KOPT-K1 (cell line): Measurements from ENCODE around the gene RANGAP1.

Experiments used
- H3K27ac ChIP-seq: fragments of 200-600 bp; sonication (generic); 2 replicates; pipeline ENCODE4 v1.5.1; 2016; ENCODE audit warnings: antibody characterized with exemption, mild to moderate bottlenecking, low read depth, low read length; ENCODE audit not compliant: poor library complexity, severe bottlenecking
- H3K36me3 ChIP-seq: fragments of 200-600 bp; sonication (generic); 2 replicates; pipeline ENCODE4 v1.5.1; 2017; ENCODE audit warnings: antibody characterized with exemption, mild to moderate bottlenecking, low read length, moderate library complexity; ENCODE audit not compliant: insufficient read depth
- H3K9me3 ChIP-seq: fragments of 200-600 bp; sonication (generic); 2 replicates; pipeline ENCODE4 v1.5.1; 2017; ENCODE audit warnings: antibody characterized with exemption, low read length, mild to moderate bottlenecking; ENCODE audit not compliant: insufficient read depth, poor library complexity, severe bottlenecking

RANGAP1 gene

GRCh38 chr22:41256254-41257253, 29.4 kb downstream of the RANGAP1 start:
- Histone ChIP-seq H3K9me3 (no peaks in the 10 kb centered on the region), H3K27ac (no peak overlapping the region), H3K36me3 (peaks cover 99% of the 10 kb centered on the region)

DNA sequence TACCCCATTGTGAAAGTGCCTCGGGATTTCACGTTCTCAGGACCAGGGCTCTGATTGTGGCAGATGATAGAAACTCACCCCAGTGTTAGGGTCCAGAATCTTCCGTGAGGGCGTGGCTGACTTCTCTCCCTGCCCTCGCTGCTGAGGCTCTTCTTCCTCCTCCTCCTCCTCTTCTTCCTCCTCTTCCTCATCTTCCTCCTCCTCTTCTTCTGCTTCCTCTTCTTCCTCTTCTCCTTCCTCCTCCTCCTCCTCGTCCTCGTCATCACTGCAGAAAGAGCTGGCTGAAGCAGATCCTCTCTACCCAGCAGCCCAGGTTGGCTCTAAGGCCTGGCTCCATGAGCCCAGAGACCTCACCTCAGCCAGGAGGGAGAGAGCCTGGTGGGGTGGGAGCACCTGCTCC, 31.8 kb downstream of the RANGAP1 start:
- Histone ChIP-seq H3K9me3 (no peaks in the 10 kb centered on the region), H3K36me3 (peaks cover 99% of the 10 kb centered on the region), H3K27ac (no peak overlapping the region)

DNA sequence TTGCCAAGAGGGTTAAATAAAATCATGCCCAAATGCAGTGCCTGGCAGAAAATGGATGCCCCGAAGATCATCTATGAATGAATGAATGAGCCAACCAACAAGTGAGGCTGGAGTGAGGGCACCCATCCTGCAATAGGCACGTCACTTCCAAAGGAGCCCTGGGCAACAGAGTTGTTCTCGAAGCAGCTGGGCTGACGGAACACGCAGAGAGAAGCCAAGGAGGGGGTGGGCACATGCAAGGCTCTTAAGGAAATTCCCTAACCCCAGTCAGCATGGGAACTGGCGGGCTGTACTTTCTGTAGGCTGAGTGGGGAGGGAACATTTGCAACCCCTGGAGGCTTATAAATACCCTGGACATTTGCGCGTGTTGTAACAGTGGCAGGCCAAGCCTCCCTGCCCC, 33.6 kb downstream of the RANGAP1 start:
- Histone ChIP-seq H3K9me3 (no peaks in the 10 kb centered on the region), H3K27ac (no peak overlapping the region), H3K36me3 (peaks cover 99% of the 10 kb centered on the region)

GRCh38 chr22:41250127-41250526, 35.9 kb downstream of the RANGAP1 start:
- peaks cover 99% of the 10 kb centered on the region for H3K36me3 ChIP-seq
- H3K9me3 ChIP-seq, result no peaks in the 10 kb centered on the region
- no peak overlapping the region for H3K27ac ChIP-seq

- Histone ChIP-seq H3K36me3 (peaks cover 99% of the 10 kb centered on the region), H3K9me3 (no peaks in the 10 kb centered on the region), H3K27ac (no peak overlapping the region)
Measured at GRCh38 chr22:41249442-41249841, 36.5 kb downstream of the RANGAP1 start.

DNA sequence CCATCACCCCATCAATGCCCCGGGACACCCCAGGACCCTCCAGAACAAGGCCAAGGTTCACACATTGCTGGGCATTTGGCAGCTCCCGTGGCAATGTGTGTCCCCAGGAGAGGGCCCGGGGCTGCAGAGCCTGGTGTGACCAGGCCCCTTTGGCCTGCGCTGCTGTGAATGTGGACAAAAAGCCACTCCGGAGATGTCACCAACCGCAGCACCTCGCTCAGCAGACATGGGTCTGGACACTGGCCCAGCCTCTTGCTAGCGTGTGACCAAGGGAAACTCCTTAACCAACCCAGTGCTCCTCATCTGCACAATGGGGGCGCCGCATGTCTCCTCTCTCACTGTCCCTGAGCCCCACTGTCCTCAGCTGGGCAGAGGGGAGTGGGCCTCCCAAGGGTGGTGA, 37.2 kb downstream of the RANGAP1 start:
- Histone ChIP-seq H3K27ac (no peak overlapping the region), H3K9me3 (no peaks in the 10 kb centered on the region), H3K36me3 (peaks cover 98% of the 10 kb centered on the region)

- peaks cover 94% of the 10 kb centered on the region for H3K36me3 ChIP-seq
- H3K9me3 ChIP-seq, result no peaks in the 10 kb centered on the region
- no peak overlapping the region for H3K27ac ChIP-seq
Measured at GRCh38 chr22:41248314-41248713, 37.7 kb downstream of the RANGAP1 start.

DNA sequence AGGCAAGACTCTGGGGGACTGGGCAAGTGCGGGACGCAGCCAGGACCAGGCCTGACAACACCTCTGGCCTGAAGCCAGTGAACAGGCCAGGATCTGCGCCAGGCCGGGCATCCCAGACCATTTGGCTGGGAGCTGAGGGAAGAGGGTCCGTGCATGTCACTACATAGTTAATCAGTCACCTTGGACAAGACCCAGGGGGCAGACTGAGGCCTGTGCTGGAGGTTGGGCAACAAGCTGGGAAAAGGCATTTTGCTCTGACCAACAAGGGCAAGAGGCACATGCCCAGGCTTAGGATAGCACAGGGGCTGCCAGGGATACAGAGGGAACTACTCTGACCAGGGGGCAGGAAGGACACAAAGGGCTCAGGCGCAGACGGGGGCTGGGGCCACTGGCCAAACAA, 38.3 kb downstream of the RANGAP1 start:
- no peak overlapping the region for H3K27ac ChIP-seq
- peaks cover 88% of the 10 kb centered on the region for H3K36me3 ChIP-seq
- no peaks in the 10 kb centered on the region for H3K9me3 ChIP-seq

GRCh38 chr22:41245917-41246499, 40.0 kb downstream of the RANGAP1 start:
- Histone ChIP-seq H3K36me3 (peaks cover 72% of the 10 kb centered on the region), H3K9me3 (no peaks in the 10 kb centered on the region), H3K27ac (no peak overlapping the region)

DNA sequence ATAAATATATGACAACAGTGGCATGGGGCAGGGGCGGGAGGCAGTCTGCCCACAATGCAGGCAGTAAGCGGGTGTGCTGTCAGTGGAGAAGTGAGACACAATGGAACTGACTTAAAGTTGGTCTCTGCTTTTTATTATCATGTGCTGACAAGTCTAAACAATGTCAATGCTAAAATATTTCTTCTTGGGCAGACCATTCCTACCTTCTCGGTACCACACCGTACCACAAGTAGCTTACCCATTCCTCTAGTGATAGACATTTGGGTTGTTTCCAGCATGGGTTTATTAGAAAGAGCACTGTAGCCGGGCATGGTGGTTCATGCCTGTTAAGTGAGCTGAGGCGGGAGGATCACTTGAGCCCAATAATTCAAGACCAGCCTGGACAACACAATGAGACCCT, 42.6 kb downstream of the RANGAP1 start:
- Histone ChIP-seq H3K36me3 (peaks cover 46% of the 10 kb centered on the region), H3K9me3 (no peaks in the 10 kb centered on the region), H3K27ac (no peak overlapping the region)

GRCh38 chr22:41242396-41243117, 43.4 kb downstream of the RANGAP1 start:
- H3K36me3 ChIP-seq, result peaks cover 38% of the 10 kb centered on the region
- no peaks in the 10 kb centered on the region for H3K9me3 ChIP-seq
- no peak overlapping the region for H3K27ac ChIP-seq

DNA sequence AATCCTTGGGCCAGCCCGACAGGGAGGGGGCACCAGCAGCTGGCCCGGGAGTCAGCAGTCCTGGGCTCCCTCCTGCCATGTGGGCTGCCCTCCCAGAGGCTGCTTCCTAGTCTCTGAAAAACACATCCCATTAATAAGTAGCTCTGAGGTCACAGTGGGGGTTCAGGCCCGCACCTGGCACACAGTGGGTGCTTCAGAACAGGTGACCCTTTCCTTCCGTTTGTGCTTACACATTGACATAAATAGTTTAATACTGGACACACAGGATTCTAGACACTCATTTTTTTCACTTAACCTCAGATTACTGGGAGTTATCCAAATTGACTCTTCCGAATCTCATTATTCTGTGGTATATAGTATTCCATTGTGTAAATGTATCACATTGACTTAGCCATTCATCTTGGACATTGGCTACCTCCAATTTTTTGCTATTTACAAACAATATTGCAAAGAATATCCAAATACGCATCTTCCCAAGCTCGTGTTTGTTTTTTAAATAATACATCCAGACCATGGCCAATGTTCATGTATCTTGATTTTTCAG, 44.8 kb downstream of the RANGAP1 start:
- Histone ChIP-seq H3K9me3 (no peaks in the 10 kb centered on the region), H3K36me3 (peaks cover 24% of the 10 kb centered on the region), H3K27ac (no peak overlapping the region)

DNA sequence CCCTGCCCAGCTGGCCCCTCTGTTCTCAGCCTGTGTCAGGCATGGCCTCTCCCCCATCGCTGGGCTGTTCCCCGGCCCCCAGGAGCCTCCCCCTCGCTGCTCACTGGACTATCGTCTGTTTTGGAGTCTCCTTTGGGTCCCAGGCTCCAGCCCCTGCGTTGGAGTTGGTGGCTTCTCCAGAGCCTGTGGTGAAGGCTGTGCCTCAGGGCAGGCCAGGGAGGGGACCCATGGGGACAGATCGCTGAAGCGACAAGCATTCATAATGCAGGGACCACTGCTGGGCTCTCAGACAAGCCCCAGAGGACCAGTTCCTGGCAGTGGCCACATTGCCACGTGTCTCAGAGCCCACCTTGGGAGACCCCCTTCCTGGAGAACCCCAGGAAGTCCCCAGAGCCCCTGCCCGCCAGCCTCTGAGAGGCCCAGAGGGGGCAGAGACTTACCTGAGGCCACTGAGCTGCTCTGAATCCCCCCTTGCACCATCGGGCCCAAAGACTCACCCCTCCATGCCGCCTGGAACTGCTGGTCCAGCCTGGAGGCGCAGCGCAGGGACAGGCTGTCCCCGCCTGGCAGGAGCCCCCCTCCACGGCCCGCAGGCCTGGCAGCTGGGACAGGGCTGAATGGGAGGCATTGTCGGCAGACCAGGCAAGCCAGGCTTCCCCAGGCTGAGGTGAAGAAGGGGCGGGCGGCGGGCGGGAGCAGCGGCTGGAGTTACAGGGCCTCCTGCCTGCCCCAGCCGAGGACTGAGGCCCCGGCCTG, 45.4 kb downstream of the RANGAP1 start, which contains the start of gene CHADL:
Gene CHADL (minus strand): TSS at position 555 of the 756 bp plus-strand sequence. CDS start 50 bp downstream, at position 505.
- Histone ChIP-seq H3K36me3 (peaks cover 17% of the 10 kb centered on the region), H3K9me3 (no peaks in the 10 kb centered on the region)

DNA sequence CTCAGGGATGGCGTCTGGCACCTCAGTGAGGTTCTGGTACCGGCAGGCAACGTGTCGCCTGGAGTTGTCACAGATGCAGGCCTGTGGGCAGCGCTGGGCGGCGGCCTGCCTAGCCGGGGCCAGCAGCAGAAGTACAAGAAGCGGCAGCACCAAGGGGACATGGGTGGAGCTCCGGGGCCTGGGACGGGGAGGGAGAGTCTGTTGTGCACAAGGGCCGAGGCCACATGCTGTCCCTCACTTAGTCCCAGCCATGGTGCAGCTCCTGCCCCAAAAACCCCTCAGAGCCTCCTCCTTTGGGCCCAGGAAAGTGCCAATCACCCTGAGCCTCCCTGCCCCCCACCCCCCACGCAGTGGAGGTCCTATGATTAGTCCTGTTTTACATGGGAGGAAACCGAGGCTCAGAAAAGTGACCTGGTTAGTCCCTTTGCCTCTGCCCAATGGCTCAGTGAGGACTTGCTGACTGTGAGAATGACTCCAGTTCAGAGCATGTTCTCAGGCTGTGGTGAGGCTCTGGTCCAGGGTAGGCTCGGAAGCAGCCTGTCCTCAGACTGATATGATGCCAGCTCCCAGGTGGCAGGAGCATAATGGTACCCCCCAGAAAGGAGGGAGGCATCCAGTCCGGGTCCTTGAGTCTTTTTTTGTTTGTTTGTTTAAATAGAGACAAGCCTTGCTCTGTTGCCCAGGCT, 46.4 kb downstream of the RANGAP1 start:
- Histone ChIP-seq H3K27ac (no peak overlapping the region), H3K36me3 (peaks cover 8% of the 10 kb centered on the region; the same call in 1 of the 2 replicates), H3K9me3 (no peaks in the 10 kb centered on the region)

More for the DNA sequence above, 45.4 kb downstream of the RANGAP1 start, which contains the start of gene CHADL:
- no peak within 1 kb of the TSS for H3K27ac ChIP-seq
